T-helper 1 cell treated with Interleukin-12 subunit alpha and Interleukin-12 subunit beta and Interleukin-4 antibody, amounts not matched to agents 30 μg/mL and 1 μg/mL, for 36 hours (primary cell): ENCODE data around the gene HOXA4.

Source experiments
- H3K27ac Mint-ChIP-seq: one replicate; pipeline ENCODE4 v1.8.0; 2021; ENCODE audit warnings: mild to moderate bottlenecking, mixed read lengths
- H3K27me3 Mint-ChIP-seq: one replicate; pipeline ENCODE4 v1.8.0; 2021; ENCODE audit warnings: low read depth, mixed read lengths
- H3K36me3 Mint-ChIP-seq: one replicate; pipeline ENCODE4 v1.8.0; 2021; ENCODE audit warnings: low read depth, mixed read lengths
- H3K4me1 Mint-ChIP-seq: one replicate; pipeline ENCODE4 v1.8.0; 2021; ENCODE audit warnings: low read depth, mixed read lengths
- H3K4me3 Mint-ChIP-seq: one replicate; pipeline ENCODE4 v1.8.0; 2021; ENCODE audit warnings: mild to moderate bottlenecking, moderate library complexity, mixed read lengths
- H3K9me3 Mint-ChIP-seq: one replicate; pipeline ENCODE4 v1.8.0; 2021; ENCODE audit warnings: mixed read lengths

The HOXA4 gene

GRCh38 chr7:27109466-27110185 is 20.9 kb downstream of the HOXA4 start:
- Mint-ChIP-seq H3K9me3 (no peaks in the 10 kb centered on the region), H3K4me1 (no peaks in the 10 kb centered on the region), H3K36me3 (no peaks in the 10 kb centered on the region), H3K27me3 (peaks cover 15% of the 10 kb centered on the region), H3K4me3 (no peak overlapping the region), H3K27ac (no peak overlapping the region)

DNA sequence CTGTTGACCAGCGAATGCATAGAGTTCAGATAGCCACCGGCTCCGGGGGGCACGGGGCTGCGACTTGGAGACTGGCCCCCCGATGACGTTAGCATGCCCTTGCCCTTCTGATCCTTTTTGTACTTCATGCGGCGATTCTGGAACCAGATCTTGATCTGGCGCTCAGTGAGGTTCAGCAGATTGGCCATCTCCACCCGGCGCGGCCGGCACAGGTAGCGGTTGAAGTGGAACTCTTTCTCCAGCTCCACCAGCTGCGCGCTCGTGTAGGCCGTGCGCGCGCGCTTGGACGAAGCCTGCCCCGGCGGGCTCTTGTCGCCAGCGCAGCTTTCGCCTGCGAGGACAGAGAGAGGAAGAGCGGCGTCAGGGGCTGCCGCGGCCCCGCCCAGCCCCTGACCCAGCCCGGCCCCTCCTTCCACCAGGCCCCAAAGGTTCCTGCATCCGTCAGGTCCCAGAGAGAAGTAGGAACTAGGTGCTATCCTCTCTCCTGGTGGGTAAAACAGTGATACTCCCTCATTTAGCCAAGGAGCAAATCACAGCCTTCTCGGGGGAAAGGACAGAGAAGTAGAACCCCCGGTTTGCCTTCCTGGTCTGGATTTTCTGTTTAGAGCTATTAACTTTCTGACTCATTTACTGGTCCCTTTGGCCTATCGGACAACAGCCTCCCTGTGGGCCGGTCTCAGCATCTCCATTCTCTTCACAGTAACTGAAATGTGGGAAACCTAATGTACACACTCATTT is 22.0 kb downstream of the HOXA4 start:
- Mint-ChIP-seq H3K4me1 (peaks cover 2% of the 10 kb centered on the region), H3K4me3 (no peak overlapping the region), H3K9me3 (no peaks in the 10 kb centered on the region), H3K27ac (no peak overlapping the region), H3K27me3 (peaks cover 25% of the 10 kb centered on the region), H3K36me3 (peaks cover 2% of the 10 kb centered on the region)

DNA sequence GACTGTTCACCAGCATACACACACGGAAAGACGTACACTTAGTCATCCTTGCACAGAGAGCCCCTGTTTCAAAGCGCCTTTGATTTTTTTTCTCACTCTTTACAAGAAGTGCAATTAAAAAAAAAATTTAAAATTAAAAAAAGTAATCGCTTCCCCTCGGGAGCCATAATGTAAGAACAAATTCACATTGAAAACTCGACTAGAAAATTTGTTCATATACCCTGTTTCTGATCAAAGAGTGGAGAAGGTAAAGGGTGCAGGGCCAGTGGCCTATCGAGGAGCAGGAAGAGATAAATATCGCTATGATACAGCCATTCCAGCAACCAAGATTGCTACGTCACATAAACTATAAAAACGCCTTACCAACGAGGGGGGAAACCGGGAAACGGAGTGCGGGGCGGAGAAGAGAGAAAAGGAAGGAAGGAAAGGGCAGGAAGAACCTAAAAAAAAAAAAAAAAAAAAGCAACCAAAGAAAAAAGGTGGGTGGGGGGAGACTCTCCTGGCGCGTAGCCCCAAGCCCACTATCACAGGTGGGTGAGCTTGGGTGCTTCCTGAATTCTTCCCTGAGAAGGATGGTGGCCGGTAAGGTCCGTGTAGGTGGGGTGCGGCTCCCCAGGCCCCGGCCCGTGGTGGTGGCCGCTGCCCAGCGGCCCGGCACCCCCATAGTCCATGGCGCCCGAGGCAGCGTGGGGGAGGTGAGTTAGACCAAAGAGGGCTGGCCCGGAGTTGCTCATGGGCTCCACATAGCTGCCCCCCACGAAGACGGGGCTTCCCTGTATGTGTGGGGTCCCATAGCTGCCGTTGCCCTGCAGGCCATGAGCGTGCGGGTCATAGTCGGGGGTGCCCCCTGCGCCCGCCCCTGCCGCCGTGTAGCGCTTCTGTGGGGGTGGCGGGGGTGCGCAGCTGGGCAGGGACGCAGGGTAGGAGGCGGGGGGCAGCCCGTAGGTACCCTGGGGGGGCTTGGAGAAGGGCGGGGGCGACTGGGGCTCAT is 22.9 kb downstream of the HOXA4 start:
- Mint-ChIP-seq H3K27ac (no peak overlapping the region), H3K4me3 (no peak overlapping the region), H3K36me3 (peaks cover 5% of the 10 kb centered on the region), H3K4me1 (peaks cover 6% of the 10 kb centered on the region), H3K27me3 (peaks cover 34% of the 10 kb centered on the region), H3K9me3 (no peaks in the 10 kb centered on the region)

GRCh38 chr7:27106901-27107240 is 23.7 kb downstream of the HOXA4 start:
- Mint-ChIP-seq H3K27me3 (peaks cover 37% of the 10 kb centered on the region), H3K36me3 (peaks cover 5% of the 10 kb centered on the region), H3K9me3 (no peaks in the 10 kb centered on the region), H3K4me3 (no peak overlapping the region), H3K27ac (no peak overlapping the region), H3K4me1 (peaks cover 6% of the 10 kb centered on the region)

GRCh38 chr7:27106181-27106900 is 24.2 kb downstream of the HOXA4 start:
- H3K4me3 Mint-ChIP-seq: no peak overlapping the region
- no peak overlapping the region for H3K27ac Mint-ChIP-seq

DNA sequence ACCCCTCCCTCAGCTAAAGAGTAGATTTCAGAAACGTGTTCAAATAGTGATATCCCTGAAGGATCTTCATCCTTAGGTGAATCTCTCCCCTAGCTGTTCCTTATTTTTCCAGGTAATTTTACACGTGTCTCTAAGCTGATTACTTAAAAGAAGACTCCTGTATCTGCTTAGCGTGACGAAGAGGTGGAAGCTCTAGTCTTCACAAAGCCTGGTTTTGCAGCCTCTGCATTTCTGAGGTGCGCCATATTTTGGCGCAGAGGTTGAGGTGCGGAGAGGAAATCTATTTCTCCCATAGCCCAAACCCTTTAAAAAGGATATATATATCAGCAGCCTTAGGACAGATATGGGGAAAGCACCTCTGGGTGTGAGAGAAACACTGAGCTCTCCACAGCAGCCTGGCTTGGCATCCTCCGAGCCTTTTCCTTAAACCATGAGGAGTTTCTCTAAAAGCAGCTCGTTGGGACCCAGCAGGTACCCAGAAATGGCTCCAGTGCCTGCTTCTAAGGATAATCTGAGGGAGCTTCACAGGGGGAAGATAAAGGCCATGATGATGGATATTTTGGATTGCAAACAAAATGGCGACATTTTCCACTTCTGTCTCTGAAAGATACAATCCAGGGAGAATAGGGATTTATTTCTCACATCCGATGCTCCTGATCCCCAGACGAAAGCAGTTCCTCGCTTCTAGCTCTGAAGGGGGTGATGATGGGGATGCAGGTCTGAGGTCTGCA is 25.1 kb downstream of the HOXA4 start:
- H3K36me3 Mint-ChIP-seq: peaks cover 10% of the 10 kb centered on the region
- no peak overlapping the region for H3K27ac Mint-ChIP-seq
- peaks cover 6% of the 10 kb centered on the region for H3K4me1 Mint-ChIP-seq
- H3K4me3 Mint-ChIP-seq: no peak overlapping the region
- peaks cover 51% of the 10 kb centered on the region for H3K27me3 Mint-ChIP-seq
- H3K9me3 Mint-ChIP-seq: no peaks in the 10 kb centered on the region

More at GRCh38 chr7:27106181-27106900, 24.2 kb downstream of the HOXA4 start:
- peaks cover 6% of the 10 kb centered on the region for H3K4me1 Mint-ChIP-seq
- H3K36me3 Mint-ChIP-seq: peaks cover 7% of the 10 kb centered on the region
- no peaks in the 10 kb centered on the region for H3K9me3 Mint-ChIP-seq
- peaks cover 42% of the 10 kb centered on the region for H3K27me3 Mint-ChIP-seq

- H3K9me3 Mint-ChIP-seq: no peaks in the 10 kb centered on the region
- H3K4me3 Mint-ChIP-seq: no peak overlapping the region
- peaks cover 6% of the 10 kb centered on the region for H3K4me1 Mint-ChIP-seq
- H3K36me3 Mint-ChIP-seq: peaks cover 14% of the 10 kb centered on the region
- no peak overlapping the region for H3K27ac Mint-ChIP-seq
- peaks cover 61% of the 10 kb centered on the region for H3K27me3 Mint-ChIP-seq
Observed at GRCh38 chr7:27104341-27105058, 26.1 kb downstream of the HOXA4 start.

- Mint-ChIP-seq H3K27me3 (peaks cover 69% of the 10 kb centered on the region), H3K36me3 (peaks cover 19% of the 10 kb centered on the region), H3K4me3 (no peak overlapping the region), H3K4me1 (peaks cover 6% of the 10 kb centered on the region), H3K9me3 (no peaks in the 10 kb centered on the region), H3K27ac (no peak overlapping the region)
Observed at GRCh38 chr7:27103489-27104226, 26.9 kb downstream of the HOXA4 start.

GRCh38 chr7:27102581-27103442 is 27.7 kb downstream of the HOXA4 start, which contains the start of gene HOXA2:
Gene HOXA2 (minus strand): TSS chr7:27102683. CDS start chr7:27102500, 183 bp downstream.
- no peaks in the 10 kb centered on the region for H3K9me3 Mint-ChIP-seq
- H3K27ac Mint-ChIP-seq: no peak within 1 kb of the TSS

DNA sequence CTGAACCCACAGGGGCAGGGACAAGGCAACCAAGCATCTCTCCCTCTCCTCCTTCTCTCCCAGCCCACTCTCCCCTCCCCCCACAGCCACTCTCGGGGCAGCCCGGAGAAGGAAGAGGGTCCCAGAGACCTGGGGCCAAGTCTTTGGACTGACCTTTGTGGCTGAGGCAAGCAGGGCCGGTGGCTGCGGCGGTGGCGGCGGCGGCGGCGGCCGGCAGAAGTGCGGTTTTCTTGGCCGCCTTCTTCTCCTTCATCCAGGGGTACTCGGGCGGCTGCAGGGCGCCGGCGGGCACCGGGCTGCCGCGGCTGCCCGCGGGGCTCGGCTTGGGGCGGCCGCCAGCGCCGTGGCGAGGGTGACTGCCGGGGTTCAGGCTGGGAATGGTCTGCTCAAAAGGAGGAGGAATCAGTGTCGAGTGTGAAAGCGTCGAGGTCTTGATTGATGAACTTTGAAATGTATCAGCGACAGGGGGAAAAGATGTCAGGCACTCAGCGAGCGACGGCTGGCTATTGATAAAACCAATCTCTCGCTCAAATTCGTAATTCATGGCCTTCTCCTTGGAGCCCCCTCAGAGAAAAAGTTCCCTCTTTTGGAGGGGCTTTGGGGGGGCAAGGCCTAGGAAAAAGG is 28.5 kb downstream of the HOXA4 start:
- H3K27ac Mint-ChIP-seq: no peak overlapping the region
- H3K27me3 Mint-ChIP-seq: peaks cover 81% of the 10 kb centered on the region
- peaks cover 20% of the 10 kb centered on the region for H3K36me3 Mint-ChIP-seq
- H3K4me3 Mint-ChIP-seq: no peak overlapping the region
- H3K9me3 Mint-ChIP-seq: no peaks in the 10 kb centered on the region
- H3K4me1 Mint-ChIP-seq: peaks cover 11% of the 10 kb centered on the region

More at GRCh38 chr7:27102581-27103442, 27.7 kb downstream of the HOXA4 start, which contains the start of gene HOXA2:
- H3K27me3 Mint-ChIP-seq: peaks cover 74% of the 10 kb centered on the region
- H3K4me3 Mint-ChIP-seq: no peak within 1 kb of the TSS
- peaks cover 20% of the 10 kb centered on the region for H3K36me3 Mint-ChIP-seq
- peaks cover 8% of the 10 kb centered on the region for H3K4me1 Mint-ChIP-seq

GRCh38 chr7:27101171-27101956 is 29.2 kb downstream of the HOXA4 start:
- Mint-ChIP-seq H3K4me1 (peaks cover 11% of the 10 kb centered on the region), H3K36me3 (peaks cover 20% of the 10 kb centered on the region), H3K4me3 (no peak overlapping the region), H3K27me3 (peaks cover 83% of the 10 kb centered on the region), H3K27ac (no peak overlapping the region), H3K9me3 (no peaks in the 10 kb centered on the region)
